PC-3 (cell line): ENCODE measurements around the gene POLE3.

Experiments used
- EZH2 ChIP-seq: fragments of 300-600 bp; sonication (generic); IDR thresholded peaks from one replicate; pipeline ENCODE4 v1.6.1; 2017; ENCODE audit warnings: antibody characterized with exemption, mild to moderate bottlenecking, low read length; ENCODE audit not compliant: unreplicated experiment
- TF ChIP-seq, protein P1 (sequence below): fragments of 300-600 bp; sonication (generic); conservative IDR thresholded peaks from 2 replicates; pipeline ENCODE4 v1.5.1; 2017; ENCODE audit warnings: antibody characterized with exemption, low read depth, mild to moderate bottlenecking, low read length

GRCh38 chr9:113425072-113425471 lies 14.6 kb upstream of the POLE3 start:
- TF ChIP-seq, protein P1, sequence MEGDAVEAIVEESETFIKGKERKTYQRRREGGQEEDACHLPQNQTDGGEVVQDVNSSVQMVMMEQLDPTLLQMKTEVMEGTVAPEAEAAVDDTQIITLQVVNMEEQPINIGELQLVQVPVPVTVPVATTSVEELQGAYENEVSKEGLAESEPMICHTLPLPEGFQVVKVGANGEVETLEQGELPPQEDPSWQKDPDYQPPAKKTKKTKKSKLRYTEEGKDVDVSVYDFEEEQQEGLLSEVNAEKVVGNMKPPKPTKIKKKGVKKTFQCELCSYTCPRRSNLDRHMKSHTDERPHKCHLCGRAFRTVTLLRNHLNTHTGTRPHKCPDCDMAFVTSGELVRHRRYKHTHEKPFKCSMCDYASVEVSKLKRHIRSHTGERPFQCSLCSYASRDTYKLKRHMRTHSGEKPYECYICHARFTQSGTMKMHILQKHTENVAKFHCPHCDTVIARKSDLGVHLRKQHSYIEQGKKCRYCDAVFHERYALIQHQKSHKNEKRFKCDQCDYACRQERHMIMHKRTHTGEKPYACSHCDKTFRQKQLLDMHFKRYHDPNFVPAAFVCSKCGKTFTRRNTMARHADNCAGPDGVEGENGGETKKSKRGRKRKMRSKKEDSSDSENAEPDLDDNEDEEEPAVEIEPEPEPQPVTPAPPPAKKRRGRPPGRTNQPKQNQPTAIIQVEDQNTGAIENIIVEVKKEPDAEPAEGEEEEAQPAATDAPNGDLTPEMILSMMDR, result no peak
- no peak for TF ChIP-seq EZH2
